ENCODE results near the gene TRAK1. TPM values are rescaled to one million over a fixed set of nuclear protein-coding genes. Genes with fewer than 3 reads are reported as not detected.
A peak's percentile ranks its signal among the peaks of the same experiment; 100 is the strongest.

The TRAK1 gene
- polyA plus RNA-seq, 1 donor: 36.2 TPM

DNA sequence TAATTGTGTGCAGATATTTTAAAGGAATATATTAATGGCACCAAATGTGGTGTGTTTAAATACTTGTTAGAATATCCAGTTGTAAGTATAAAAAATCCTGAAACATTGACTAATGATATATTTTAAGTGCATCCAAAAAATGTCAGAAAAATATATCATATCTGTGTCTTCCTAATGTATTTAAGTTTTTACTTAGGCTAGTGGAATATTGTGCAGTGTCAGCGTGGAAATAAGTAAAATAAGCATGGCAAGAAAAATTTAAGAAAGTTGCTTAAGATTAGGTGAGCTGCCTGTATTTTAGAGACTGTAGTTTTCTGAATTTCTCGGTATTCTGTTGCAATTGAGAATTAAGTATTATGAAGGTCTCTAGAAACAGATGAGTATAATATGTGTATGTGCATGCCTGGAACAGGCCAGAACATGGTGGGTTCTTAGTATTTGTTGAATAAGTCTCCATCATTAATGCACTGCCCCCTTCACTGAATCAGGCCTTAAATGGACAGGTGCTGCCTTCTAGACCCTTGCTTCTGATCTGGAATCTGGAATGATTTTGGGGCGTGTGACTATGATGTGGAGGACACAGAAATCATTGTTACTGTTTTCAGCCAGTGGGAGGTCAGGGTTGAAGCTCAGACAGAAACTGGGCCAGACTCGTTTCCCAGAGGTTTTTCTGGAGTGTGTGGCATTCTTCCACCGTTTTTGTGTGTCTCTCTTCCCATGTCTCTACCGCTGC, 86.1 kb downstream of the TRAK1 start:
- Histone ChIP-seq H3K27ac (ENCODE audit: low read length) (peak overlapping the region; percentile 98), H3K27me3 (ENCODE audit: control insufficient read depth, insufficient read depth, low read length) (no peaks in the 10 kb centered on the region), H3K9me3 (ENCODE audit: control insufficient read depth, low read depth, low read length) (no peaks in the 10 kb centered on the region), H3K4me3 (ENCODE audit: low read length) (no peak overlapping the region), H3K4me1 (ENCODE audit: control insufficient read depth, insufficient read depth, low read length) (peaks cover 37% of the 10 kb centered on the region), H3K36me3 (ENCODE audit: control insufficient read depth, insufficient read depth, low read length) (peaks cover 12% of the 10 kb centered on the region)
- DNase-seq: no peak
- 100% methylated on average over 1 of the region's 6 CpGs for WGBS (ENCODE audit: insufficient coverage, low lambda C conversion rate)

DNA sequence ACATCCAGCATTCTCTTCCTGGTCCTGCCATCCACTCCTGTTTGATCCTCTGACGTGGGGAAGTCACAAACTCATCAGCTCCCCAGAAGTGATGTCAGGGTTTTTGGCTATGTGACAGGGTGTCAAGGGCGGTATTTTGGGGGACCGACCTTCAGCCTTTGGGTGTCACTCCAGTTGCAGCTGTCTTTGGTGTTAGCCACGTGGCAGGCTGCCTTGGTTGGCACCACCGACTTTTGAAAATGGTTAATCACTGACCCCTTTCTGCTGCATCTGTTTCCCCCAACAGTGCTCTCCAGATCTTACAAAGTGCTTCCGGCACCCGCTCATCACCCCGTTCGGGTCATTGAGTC, 86.6 kb downstream of the TRAK1 start:
- Histone ChIP-seq H3K9me3 (ENCODE audit: control insufficient read depth, low read depth, low read length) (no peaks in the 10 kb centered on the region), H3K27ac (ENCODE audit: low read length) (peak overlapping the region; percentile 98), H3K4me3 (ENCODE audit: low read length) (no peak overlapping the region), H3K27me3 (ENCODE audit: control insufficient read depth, insufficient read depth, low read length) (no peaks in the 10 kb centered on the region), H3K4me1 (ENCODE audit: control insufficient read depth, insufficient read depth, low read length) (peaks cover 37% of the 10 kb centered on the region), H3K36me3 (ENCODE audit: control insufficient read depth, insufficient read depth, low read length) (peaks cover 12% of the 10 kb centered on the region)
- no CpG with 5 or more reads among the region's 9 CpGs for WGBS (ENCODE audit: insufficient coverage, low lambda C conversion rate)
- no peak for DNase-seq

DNA sequence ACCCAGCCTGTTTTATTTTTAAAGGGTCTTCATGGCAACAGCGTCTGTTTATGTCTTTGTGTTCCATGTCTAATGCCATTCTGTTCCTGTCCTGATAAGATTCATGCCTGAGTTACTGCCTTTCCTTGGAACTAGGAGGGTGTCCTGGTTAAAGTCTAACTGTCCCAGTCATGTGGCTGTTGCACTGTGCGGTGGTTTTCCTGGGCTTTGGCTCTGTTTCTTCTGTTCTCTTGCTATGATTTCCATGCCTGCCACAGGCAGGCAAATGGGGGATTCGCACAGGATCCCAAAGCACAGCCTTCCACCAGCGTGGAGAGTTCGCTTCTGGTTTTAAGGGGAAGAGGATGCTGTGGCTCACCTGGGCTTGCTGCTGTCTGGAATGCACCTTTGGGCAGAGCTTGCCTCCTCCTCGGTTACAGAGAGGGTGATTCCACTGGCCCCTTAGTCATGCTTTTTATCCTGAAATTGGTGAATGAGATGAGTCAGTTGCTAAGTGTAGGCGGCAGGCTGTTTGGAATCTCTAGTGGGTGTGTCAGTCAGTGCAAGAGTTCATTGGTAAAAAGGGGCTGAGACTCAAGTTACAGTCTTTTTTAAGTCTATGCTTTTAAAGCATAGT, 88.1 kb downstream of the TRAK1 start:
- Histone ChIP-seq H3K9me3 (ENCODE audit: control insufficient read depth, low read depth, low read length) (no peaks in the 10 kb centered on the region), H3K36me3 (ENCODE audit: control insufficient read depth, insufficient read depth, low read length) (peaks cover 12% of the 10 kb centered on the region)

DNA sequence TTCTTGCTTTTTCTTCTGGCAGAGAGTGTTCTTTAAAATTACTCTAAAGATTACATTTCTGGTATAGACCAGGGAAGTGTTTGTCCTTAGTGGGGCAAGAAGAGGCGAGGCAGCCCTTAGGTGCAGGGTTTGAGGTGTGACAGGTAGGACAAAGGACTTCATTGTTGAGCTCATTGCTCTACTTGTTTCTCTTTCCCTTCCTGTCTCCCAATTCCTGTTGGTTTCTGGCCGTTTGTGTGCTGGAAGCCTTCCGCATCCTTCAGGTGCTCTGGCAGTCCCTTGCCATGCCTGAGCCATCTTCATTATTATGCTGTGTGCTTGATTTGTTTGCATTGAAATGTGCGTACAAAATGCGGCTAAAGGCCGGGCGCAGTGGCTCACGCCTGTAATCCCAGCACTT, 89.7 kb downstream of the TRAK1 start:
- Histone ChIP-seq H3K27me3 (ENCODE audit: control insufficient read depth, insufficient read depth, low read length) (no peaks in the 10 kb centered on the region), H3K4me1 (ENCODE audit: control insufficient read depth, insufficient read depth, low read length) (peaks cover 43% of the 10 kb centered on the region), H3K4me3 (ENCODE audit: low read length) (no peak overlapping the region), H3K9me3 (ENCODE audit: control insufficient read depth, low read depth, low read length) (no peaks in the 10 kb centered on the region), H3K36me3 (ENCODE audit: control insufficient read depth, insufficient read depth, low read length) (peaks cover 22% of the 10 kb centered on the region), H3K27ac (ENCODE audit: low read length) (peak overlapping the region; percentile 98)
- no CpG with 5 or more reads among the region's 8 CpGs for WGBS (ENCODE audit: insufficient coverage, low lambda C conversion rate)
- DNase-seq: peak; percentile 50 to 80

More for the DNA sequence above, 88.1 kb downstream of the TRAK1 start:
- peak overlapping the region; percentile 98 for H3K27ac ChIP-seq (ENCODE audit: low read length)
- WGBS (ENCODE audit: insufficient coverage, low lambda C conversion rate): 0% methylated on average over 1 of the region's 7 CpGs
- peak overlapping the region; percentile 20 for H3K4me3 ChIP-seq (ENCODE audit: low read length)
- peak; percentile 82 to 94 for DNase-seq
- peaks cover 40% of the 10 kb centered on the region for H3K4me1 ChIP-seq (ENCODE audit: control insufficient read depth, insufficient read depth, low read length)
- H3K27me3 ChIP-seq (ENCODE audit: control insufficient read depth, insufficient read depth, low read length): no peaks in the 10 kb centered on the region

DNA sequence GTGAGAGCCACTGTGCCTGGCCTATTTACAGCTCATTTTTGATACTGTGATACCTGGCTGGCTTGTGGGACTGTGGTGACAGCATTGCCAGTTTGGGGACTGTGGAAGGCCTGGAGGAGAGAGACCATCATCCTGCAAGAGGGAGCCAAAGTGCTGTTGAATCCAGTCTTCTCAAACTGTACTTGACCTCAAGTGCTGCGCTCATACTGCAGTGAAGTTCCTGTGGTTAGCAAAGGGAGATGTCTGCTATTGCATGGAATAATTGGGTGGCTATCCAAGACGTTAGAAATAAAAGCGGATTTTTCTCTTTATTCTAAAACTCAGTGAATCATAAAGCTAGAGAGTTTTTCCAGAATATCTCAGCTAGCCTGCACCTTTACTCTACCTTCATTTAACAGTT, 91.4 kb downstream of the TRAK1 start:
- no CpG with 5 or more reads among the region's 3 CpGs for WGBS (ENCODE audit: insufficient coverage, low lambda C conversion rate)
- peaks cover 43% of the 10 kb centered on the region for H3K4me1 ChIP-seq (ENCODE audit: control insufficient read depth, insufficient read depth, low read length)

DNA sequence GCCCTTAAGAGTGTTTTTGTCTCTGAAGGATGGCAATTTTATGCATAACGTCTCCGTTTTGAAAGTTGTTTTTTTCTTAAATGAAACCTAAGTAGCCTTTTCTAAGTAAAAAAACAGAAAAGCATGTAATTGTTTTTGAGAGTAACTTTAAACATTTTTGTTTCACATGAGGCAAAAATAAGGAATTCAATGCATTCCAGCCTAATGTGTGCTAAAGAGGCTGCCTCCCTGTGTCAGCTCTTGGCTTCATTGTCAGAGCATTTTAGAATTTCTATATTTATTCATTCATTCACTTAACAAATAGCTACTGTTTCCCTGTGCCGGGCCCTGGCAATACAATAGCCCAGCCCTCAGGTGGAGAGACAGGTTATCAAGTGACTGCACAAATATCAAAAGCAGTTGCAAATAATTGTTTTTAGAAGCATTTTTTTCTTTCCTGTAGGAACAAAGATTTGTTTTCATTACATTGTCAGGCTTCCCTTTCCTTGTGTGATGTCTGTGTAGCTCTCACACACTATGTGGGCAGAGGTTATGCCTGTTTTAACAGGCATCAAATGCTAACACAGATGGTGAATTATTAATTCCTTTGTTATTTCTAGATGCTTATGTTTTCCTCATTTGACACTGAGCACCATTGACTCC, 93.0 kb downstream of the TRAK1 start:
- no peak for DNase-seq
- Histone ChIP-seq H3K27ac (ENCODE audit: low read length) (no peak overlapping the region), H3K4me3 (ENCODE audit: low read length) (no peak overlapping the region), H3K4me1 (ENCODE audit: control insufficient read depth, insufficient read depth, low read length) (peaks cover 44% of the 10 kb centered on the region), H3K27me3 (ENCODE audit: control insufficient read depth, insufficient read depth, low read length) (no peaks in the 10 kb centered on the region), H3K9me3 (ENCODE audit: control insufficient read depth, low read depth, low read length) (no peaks in the 10 kb centered on the region), H3K36me3 (ENCODE audit: control insufficient read depth, insufficient read depth, low read length) (peaks cover 19% of the 10 kb centered on the region)
- 25% methylated on average over 1 of the region's 3 CpGs for WGBS (ENCODE audit: insufficient coverage, low lambda C conversion rate)

More for the DNA sequence above, 91.4 kb downstream of the TRAK1 start:
- Histone ChIP-seq H3K27me3 (ENCODE audit: control insufficient read depth, insufficient read depth, low read length) (no peaks in the 10 kb centered on the region), H3K36me3 (ENCODE audit: control insufficient read depth, insufficient read depth, low read length) (peaks cover 25% of the 10 kb centered on the region), H3K27ac (ENCODE audit: low read length) (no peak overlapping the region), H3K9me3 (ENCODE audit: control insufficient read depth, low read depth, low read length) (no peaks in the 10 kb centered on the region), H3K4me3 (ENCODE audit: low read length) (no peak overlapping the region)
- no peak for DNase-seq

DNA sequence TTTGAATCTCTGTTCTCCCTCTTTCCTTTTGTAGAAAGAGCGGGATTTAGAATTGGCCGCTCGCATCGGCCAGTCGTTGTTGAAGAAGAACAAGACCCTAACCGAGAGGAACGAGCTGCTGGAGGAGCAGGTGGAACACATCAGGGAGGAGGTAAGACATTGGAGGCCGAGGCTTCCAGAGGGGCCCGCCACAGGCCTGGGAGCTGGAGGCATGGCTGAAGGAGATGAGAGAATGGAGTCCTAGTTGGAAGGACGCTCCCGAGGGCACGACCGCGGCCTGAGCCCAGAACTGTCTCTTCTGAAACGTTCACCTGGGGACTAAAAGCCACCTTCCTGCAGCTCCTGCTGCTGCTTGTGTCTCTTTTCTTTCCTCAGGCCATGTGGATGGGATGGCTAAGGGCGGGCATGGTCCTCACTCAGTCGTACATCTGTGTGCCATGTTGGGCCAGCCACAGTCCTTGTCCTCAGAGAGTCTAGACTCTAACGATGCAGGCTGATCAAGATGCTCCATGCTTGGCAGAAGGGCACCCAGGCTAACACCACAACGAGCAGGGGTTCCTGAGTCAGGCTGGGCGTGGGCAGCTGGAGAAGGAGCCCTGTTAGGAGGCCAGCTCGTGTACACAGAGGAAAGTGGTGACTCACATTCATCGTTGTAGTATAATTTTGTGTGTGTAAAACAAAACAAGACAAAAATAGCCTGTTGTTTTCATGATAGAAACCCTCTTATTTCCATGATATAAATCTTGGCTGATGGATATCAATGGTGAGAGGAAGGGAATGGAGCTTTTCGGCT, 93.7 kb downstream of the TRAK1 start:
- H3K27me3 ChIP-seq (ENCODE audit: control insufficient read depth, insufficient read depth, low read length): no peaks in the 10 kb centered on the region
- H3K4me1 ChIP-seq (ENCODE audit: control insufficient read depth, insufficient read depth, low read length): peaks cover 42% of the 10 kb centered on the region
- WGBS (ENCODE audit: insufficient coverage, low lambda C conversion rate): no CpG with 5 or more reads among the region's 23 CpGs
- DNase-seq: no peak
- no peak overlapping the region for H3K27ac ChIP-seq (ENCODE audit: low read length)
- no peaks in the 10 kb centered on the region for H3K9me3 ChIP-seq (ENCODE audit: control insufficient read depth, low read depth, low read length)
- peaks cover 19% of the 10 kb centered on the region for H3K36me3 ChIP-seq (ENCODE audit: control insufficient read depth, insufficient read depth, low read length)
- H3K4me3 ChIP-seq (ENCODE audit: low read length): no peak overlapping the region

DNA sequence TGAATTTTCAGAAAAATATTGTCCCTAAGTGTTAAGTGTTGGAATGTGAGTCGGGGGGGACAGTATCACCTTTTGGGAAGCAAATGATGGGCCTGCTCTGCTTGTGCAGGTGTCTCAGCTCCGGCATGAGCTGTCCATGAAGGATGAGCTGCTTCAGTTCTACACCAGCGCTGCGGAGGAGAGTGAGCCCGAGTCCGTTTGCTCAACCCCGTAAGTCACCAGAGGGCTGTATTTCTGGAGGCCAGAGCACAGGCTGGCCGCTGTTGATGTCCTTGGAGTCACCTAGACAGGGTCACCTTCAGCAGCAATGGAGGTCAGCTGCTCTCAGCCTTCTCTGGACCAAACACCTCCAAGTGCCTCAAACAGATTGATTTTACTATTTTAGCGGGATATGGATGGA, 96.8 kb downstream of the TRAK1 start:
- no peak for DNase-seq
- peaks cover 31% of the 10 kb centered on the region for H3K4me1 ChIP-seq (ENCODE audit: control insufficient read depth, insufficient read depth, low read length)
- peaks cover 42% of the 10 kb centered on the region for H3K36me3 ChIP-seq (ENCODE audit: control insufficient read depth, insufficient read depth, low read length)
- H3K27ac ChIP-seq (ENCODE audit: low read length): peak overlapping the region; percentile 74
- H3K27me3 ChIP-seq (ENCODE audit: control insufficient read depth, insufficient read depth, low read length): no peaks in the 10 kb centered on the region
- no peaks in the 10 kb centered on the region for H3K9me3 ChIP-seq (ENCODE audit: control insufficient read depth, low read depth, low read length)
- H3K4me3 ChIP-seq (ENCODE audit: low read length): no peak overlapping the region
- WGBS (ENCODE audit: insufficient coverage, low lambda C conversion rate): 83% methylated on average over 1 of the region's 9 CpGs

DNA sequence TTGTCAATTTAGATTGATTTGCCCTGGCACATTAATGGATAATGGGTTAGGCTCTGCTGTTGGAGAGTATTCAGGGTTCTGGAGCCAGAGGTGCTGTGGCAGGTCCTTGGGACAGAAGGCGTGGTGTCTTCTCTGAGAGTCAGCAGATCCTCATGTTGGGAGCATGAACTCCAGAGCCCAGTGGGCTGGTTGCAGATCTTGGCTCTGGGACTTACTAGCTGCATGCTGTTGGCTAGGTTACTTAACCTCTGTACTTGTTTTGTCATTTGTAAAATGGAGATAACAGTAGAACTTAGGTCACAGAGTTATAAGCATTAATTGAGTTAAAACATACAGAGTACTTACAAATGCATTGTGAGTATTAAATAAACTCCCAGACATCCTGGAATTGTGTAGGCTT, 97.2 kb downstream of the TRAK1 start:
- H3K4me3 ChIP-seq (ENCODE audit: low read length): no peak overlapping the region
- no peaks in the 10 kb centered on the region for H3K27me3 ChIP-seq (ENCODE audit: control insufficient read depth, insufficient read depth, low read length)
- no CpG with 5 or more reads among the region's 1 CpG for WGBS (ENCODE audit: insufficient coverage, low lambda C conversion rate)
- H3K4me1 ChIP-seq (ENCODE audit: control insufficient read depth, insufficient read depth, low read length): peaks cover 27% of the 10 kb centered on the region
- peaks cover 43% of the 10 kb centered on the region for H3K36me3 ChIP-seq (ENCODE audit: control insufficient read depth, insufficient read depth, low read length)
- DNase-seq: peak; percentile 51 to 74
- H3K9me3 ChIP-seq (ENCODE audit: control insufficient read depth, low read depth, low read length): no peaks in the 10 kb centered on the region
- peak overlapping the region; percentile 74 for H3K27ac ChIP-seq (ENCODE audit: low read length)

DNA sequence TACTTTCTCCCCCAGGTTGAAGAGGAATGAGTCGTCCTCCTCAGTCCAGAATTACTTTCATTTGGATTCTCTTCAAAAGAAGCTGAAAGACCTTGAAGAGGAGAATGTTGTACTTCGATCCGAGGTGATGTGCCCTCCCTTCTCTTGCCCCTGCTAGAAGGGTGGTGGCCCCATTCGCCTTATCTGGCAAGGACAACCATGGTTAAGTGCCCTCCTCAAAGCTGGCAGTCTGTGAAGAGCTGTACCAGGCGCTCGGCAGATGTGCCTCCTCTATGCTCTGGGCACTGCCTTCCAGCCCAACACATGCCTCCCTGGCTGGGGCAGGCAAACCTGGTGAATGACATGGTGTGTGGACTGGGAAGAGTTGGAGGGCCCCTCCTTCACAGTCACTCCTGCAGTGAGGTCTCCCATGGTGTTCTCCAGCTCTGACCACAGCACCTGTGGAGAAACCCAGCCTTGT, 97.9 kb downstream of the TRAK1 start:
- H3K9me3 ChIP-seq (ENCODE audit: control insufficient read depth, low read depth, low read length): no peaks in the 10 kb centered on the region
- peaks cover 21% of the 10 kb centered on the region for H3K4me1 ChIP-seq (ENCODE audit: control insufficient read depth, insufficient read depth, low read length)
- no CpG with 5 or more reads among the region's 6 CpGs for WGBS (ENCODE audit: insufficient coverage, low lambda C conversion rate)
- no peaks in the 10 kb centered on the region for H3K27me3 ChIP-seq (ENCODE audit: control insufficient read depth, insufficient read depth, low read length)
- H3K36me3 ChIP-seq (ENCODE audit: control insufficient read depth, insufficient read depth, low read length): peaks cover 45% of the 10 kb centered on the region
- peak overlapping the region; percentile 74 for H3K27ac ChIP-seq (ENCODE audit: low read length)
- DNase-seq: peak; percentile 29 to 71
- no peak overlapping the region for H3K4me3 ChIP-seq (ENCODE audit: low read length)
